NCI-H774 (cell line): ENCODE data around the gene APH1A.
"Not testable (repeated sequence)": the region's sequence is repeated elsewhere in the genome, so short reads cannot be mapped to it uniquely, and the experiment has no call there.

Experiments used
- DNase-seq: peaks from one replicate; lab custom pipeline; 2025; lab: John Stamatoyannopoulos, UW

Gene APH1A

GRCh38 chr1:150233359-150234308, 35.2 kb downstream of the APH1A start:
- no peak for DNase-seq

- not testable (repeated sequence) for DNase-seq
Measured at GRCh38 chr1:150232921-150233320, 35.9 kb downstream of the APH1A start.

DNA sequence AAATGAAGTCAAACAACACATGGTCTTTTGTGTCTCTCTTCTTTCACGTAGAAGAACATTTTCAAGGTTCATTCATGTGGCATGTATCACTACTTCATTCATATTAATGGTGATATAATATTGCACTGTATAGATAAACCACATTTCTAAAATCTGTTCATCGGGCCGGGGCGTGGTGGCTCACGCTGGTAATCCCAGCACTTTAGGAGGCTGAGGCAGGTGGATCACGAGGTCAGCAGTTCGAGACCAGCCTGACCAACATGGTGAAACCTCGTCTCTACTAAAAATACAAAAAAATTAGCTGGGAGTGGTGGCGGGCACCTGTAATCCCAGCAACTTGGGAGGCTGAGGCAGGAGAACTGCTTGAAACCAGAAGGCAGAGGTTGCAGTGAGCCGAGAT, 40.6 kb downstream of the APH1A start:
- DNase-seq = not testable (repeated sequence)

GRCh38 chr1:150227228-150227627, 41.6 kb downstream of the APH1A start:
- no peak for DNase-seq

DNA sequence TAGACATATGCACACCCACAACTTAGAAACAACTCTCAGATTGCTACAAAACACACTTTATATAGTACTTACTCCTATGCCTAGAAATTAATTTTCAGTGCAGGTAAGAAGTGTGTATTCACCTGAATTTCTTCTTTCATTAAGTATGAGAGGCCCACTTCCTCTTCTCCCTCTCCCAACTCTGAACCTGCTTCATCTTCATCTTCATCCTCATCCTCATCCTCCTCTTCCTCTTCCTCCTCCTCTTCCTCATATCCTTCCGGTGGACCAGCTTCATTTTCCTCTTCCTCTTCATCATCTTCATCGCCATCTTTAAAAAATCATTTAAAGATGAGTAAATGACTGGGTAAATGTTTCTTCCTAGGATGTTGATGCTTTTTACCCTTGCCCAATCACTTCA, 42.3 kb downstream of the APH1A start:
- DNase-seq = no peak

GRCh38 chr1:150225546-150225945, 43.3 kb downstream of the APH1A start:
- no peak for DNase-seq

DNA sequence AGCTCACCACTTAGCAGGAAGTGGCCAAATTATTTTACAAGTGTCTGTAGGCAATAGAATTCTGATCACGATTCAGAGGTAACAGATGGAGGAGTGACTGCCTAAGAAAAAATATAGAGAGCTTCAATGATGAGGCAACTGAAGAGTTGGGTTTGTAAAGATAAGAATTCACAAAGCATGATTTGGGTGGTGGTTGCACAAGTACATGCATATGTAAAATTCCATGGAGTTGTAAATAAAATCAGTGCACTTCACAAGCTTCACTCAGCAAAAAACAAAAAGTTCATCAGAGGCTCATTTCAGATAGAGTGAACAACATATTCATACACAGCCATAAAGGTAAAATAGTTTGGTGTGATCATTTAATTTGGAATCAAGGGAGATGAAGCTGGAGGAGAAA, 43.8 kb downstream of the APH1A start:
- no peak for DNase-seq

DNA sequence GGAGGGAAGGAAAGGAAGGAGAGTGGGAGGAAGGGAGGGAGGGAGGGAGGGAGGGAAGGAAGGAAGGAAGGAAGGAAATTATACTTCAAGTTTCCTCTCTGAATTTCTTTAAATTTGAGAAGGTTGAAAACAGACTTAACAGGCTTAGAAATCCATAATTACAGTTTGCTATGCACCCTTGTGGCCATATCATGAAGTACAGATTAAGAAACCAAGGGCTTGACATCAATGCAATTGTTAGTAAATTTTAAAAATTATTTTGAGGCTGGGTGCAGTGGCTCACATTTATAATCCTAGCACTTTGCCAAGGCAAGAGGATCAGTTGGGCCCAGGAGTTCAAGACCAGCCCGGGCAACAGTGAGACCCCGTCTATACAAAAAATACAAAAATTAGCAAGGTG, 47.3 kb downstream of the APH1A start:
- no peak for DNase-seq

GRCh38 chr1:150215855-150216254, 53.0 kb downstream of the APH1A start:
- not testable (repeated sequence) for DNase-seq
